ENCODE results near the gene PEX14.
"Not testable (repeated sequence)": the region's sequence is repeated elsewhere in the genome, so short reads cannot be mapped to it uniquely, and the experiment has no call there.

The PEX14 gene

DNA sequence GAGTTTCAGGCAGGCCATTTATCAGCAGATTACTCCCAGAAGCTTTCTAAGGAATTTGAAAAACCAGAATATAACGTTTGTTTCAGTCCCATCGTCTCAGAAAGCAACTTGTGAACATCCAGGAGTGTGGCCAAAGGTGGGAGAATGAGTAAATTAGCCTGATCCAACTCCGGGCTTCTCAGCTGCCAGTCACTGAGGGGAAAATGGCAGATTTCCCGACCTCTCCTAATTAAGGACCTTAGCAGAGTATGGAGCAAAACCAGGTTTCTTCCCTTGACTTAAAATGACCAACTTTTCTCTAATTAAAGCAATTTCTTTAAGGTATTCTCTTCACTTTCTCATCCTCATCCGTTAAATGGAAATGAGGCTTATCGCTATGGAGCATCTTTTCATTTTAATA lies 23.9 kb upstream of the PEX14 start:
- DNase-seq: no peak

DNA sequence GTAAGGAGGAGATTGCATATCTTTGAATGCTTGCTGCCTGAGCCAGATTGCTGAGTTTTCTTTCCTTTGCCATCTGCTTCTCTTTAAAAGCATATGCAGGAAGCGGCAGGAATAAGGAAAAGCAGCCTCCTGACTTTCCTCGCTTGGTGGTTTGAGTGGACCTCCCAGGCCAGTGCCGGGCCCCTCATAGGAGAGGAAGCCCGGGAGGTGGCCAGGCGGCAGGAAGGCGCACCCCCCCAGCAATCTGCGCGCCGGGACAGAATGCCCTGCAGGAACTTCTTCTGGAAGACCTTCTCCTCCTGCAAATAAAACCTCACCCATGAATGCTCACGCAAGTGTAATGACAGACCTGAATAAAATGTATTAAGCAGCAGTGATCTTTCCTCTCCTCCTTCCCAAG lies 23.5 kb upstream of the PEX14 start:
- no peak for DNase-seq

DNA sequence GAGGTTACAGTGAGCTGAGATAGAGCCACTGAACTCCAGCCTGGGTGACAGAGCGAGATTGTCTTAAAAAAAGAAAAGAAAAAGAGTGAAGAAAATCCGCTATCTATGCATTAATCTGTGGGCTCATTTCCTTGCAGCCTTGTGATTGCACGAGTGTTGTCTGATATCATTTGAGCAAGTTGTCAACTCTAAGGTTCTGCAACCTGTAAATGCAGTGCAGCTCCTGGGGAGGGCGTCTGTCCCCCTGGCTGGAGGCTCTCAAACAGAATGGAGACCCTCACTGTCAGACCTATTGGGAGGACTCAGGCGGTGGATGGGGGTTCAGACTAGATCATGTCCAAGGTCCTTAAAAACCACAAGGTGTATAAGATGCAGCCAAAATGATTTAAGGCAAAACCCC lies 18.7 kb upstream of the PEX14 start:
- DNase-seq: no peak

- no peak for DNase-seq
These were observed 18.1 kb upstream of the PEX14 start for GRCh38 chr1:10456661-10457060.

DNA sequence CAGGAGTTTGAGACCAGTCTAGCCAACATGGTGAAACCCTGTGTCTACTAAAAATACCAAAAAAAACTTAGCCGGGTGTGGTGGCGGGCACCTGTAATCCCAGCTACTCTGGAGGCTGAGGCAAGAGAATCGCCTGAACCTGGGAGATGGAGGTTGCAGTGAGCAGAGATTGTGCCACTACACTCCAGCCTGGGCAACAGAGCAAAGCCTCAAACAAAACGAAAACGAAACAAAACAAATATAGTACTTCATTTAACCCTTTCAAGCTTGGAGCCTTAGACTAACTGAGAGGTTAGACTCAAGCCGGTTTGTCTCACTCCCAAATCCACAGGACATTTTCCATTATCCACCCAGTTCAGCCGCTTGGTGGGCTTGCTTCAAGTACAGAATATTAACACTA lies 17.3 kb upstream of the PEX14 start:
- DNase-seq: not testable (repeated sequence)

DNA sequence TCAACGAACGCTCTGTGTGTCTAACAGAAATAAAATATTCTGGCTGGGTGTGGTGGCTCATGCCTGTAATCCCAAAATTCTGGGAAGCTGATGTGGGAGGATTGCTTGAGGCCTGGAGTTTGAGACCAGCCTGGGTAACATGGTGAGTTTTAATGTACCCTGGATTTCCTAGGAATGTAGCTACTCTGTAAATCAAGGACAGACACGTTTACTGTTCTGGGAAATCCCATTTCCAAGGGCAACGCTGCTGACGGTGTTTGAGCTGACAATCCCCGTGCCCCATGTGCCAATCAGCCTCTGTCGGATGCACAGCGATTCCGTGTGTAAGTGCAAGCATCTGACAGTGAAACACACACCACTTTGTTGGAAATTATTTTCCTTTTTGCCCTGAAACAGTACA lies 16.9 kb upstream of the PEX14 start:
- no peak for DNase-seq

DNA sequence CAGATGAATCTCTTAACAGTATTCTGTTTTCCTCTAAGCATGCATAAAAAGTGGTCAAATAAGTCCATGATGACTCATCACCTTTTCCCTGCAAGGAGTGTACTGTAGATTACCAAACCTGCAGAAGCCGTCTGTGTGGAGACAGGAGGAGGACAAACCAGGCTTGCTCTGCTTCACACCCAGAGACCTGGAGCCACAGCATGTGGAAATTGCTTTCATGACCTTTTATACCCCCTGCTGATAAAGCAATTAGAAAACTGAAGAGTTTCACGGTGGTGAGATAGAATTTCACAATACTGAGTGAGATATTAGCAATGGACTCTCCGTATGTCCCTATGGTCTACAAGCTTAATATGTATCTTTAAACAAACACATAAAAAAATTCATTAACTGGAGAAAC lies 15.6 kb upstream of the PEX14 start:
- no peak for DNase-seq

DNA sequence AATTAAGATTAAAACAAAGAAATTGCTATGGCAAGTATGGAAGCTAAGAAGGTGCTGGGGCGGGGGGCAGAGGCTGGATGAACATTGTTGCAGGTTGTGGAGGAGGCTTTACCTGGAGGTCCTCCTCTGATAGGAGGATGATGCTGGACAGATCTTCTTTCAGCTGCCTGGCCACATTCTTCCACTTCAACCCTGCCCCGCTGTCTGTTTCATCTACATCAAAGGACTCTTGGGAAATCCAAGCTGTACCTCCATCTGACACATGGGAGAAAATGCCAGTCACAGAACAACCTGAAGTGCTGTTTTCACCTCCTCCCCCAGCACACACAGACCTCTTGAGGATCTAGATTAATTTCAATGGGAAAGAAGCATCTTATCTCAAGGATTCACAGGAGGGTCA lies 7.7 kb upstream of the PEX14 start:
- no peak for DNase-seq

GRCh38 chr1:10470043-10470442 lies 4.7 kb upstream of the PEX14 start:
- DNase-seq: no peak

DNA sequence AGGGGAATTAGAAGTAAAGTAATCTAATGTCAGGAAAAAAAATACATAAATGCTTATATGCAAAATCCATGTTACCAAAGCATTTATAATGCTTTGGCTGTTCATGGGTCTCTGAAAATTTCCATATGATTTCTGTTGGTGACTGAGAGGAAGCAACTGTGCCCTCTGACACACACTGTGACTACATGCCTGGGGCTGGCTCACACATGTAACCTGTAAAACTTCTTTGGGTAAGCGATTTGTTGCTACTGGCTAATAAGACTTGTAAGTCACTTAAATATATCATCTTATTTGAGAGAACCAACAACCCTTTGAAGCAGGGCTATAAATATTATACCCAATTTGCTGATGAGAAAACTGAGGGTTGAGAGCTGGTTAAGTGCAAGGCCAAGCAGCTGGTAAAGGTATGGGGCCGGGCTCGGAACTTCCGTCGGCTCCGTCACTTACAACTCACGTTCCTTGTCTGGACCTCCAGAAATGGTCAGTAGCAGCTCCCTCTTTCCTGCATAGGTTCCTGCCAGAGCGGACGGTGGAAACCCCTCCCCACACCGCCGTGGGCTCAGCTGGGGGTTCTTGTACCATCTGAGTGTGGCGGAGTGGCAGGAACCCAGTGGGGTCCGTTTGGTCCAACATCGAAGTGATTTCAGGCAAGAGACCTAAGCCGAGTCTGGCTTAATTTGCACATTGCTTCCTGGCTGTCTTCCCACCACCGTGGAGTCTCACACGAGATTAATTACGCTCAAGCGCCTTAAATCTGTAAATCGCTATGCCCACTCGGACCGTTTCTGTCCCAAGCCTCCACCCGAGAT lies 3.1 kb upstream of the PEX14 start:
- no peak for DNase-seq

GRCh38 chr1:10472220-10473144 lies 2.3 kb upstream of the PEX14 start, which contains the start of gene DFFA:
DFFA (minus strand) TSS chr1:10472529; CDS start chr1:10472458, 71 bp downstream.
- DNase-seq: peak; percentile 89

GRCh38 chr1:10473145-10473765 lies 1.5 kb upstream of the PEX14 start:
- DNase-seq: no peak

DNA sequence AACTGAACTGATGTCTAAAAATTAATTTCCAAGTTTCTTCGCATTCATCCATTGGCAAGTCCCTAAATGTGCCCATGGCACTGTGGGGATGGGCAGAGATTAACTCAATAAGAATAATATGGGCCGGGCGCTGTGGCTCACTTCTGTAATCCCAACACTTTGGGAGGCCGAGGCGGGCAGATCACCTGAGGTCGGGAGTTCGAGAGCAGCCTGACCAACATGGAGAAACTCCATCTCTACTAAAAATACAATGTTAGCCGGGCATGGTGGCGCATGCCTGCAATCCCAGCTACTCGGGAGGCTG lies 489 bp upstream of the PEX14 start:
- not testable (repeated sequence) for DNase-seq

DNA sequence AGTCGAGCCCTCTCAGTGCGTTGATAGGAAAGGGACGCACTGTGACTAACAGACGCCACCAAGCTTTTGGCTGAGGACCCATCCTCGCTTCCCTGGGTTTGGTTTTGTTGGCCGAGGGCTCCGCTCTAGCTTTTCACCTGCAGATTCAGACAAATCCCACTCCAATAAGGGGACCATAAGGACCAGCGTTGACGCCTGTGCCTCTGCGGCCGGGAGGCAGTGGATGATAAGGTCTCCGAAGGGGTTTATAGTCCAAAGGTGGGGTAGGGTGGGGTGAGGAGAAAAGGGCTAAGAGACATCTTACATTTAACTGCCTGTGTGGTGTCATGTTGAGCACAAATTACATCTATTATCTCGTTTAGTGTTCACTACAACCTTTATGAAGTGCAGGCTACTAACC lies 760 bp downstream of the PEX14 start:
- no peak for DNase-seq

- no peak for DNase-seq
These were observed 4.5 kb downstream of the PEX14 start for GRCh38 chr1:10479296-10479695.

- DNase-seq: no peak
These were observed 5.9 kb downstream of the PEX14 start for GRCh38 chr1:10480614-10481013.

DNA sequence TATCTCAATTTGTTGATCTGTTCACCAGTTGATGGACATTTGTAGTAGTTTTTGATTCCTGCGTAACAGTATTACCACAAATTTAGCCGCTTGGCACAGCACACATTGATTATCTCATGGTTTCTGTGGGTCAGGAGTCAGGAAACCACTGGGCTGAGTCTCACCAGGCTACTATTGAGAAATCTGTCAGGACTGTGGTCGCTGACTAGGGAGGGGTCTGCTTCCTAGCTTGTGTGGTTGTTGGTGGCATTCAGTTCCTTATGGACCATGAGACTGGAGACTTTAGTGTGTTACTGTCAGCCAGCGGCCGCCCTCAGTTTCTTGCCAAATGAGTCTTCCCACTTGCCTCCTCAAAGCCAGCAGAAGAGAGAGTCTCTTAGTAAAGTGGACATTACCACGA lies 9.8 kb downstream of the PEX14 start:
- DNase-seq: no peak

- no peak for DNase-seq
These were observed 14.7 kb downstream of the PEX14 start for GRCh38 chr1:10489291-10490055.

DNA sequence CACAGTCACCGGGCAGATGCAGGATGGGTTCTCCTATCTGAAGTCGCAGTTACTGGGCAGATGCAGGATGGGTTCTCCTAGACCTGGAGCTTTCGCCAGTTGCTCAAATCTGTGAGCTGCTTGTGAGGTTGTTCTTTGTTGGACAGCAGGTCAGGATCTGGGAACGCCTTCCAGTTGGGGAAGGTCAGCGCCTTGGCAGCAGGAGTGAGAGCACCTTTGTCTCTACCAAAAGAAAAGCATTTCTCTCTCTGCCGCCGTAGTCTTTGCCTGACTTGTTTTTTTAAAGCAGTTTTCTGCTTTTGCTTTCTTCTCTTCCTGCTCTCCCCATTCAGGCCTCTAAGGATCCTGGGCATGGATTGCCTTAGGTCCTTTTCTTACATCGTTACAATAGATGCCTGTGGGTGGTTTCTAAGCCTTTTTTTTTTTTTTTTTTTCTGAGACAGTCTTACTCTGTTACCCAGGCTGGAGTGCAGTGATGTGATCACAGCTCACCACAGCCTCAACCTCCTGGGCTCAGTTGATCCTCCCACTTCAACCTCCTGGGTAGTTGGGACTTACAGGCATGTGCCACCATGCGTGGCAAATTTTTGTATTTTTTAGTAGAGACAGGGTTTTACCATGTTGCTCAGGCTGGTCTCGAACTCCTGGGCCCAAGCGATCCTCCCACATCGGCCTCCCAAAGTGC lies 15.7 kb downstream of the PEX14 start:
- no peak for DNase-seq

- no peak for DNase-seq
These were observed 19.6 kb downstream of the PEX14 start for GRCh38 chr1:10494418-10494753.

DNA sequence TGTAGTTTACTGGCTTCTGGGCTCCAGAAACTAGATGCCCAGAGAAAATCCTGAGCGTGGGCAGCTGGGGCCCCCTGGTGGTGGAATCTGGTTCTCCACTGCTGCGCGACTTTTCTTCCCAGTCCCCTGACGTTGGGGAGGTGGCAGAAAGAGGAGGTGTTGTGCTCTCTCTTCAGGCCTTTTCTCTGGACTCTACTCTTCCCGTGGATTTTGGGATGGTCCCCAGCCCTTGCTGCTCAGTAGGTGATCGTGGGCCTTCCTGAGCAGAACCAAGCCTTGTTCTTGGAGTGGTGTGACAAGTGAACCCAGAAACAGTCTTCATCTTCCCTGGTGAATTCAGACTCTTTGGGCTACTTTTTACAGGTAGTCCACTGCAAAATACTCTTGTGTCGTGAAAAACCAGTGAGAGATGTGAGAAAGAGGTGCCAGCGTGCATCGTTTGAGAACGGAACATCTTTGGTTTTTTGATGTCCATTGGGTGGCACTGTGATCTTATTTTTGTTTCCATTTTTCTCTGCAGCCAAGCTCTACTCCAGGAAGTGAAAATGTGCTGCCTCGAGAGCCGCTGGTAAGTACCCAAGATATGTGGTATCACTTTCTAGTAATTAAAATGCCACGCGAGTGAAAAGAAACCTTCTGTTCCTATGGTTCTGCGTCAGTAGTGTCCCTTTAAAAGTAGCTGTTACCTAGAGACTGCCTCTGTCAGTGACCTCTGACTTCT lies 20.2 kb downstream of the PEX14 start:
- DNase-seq: peak; percentile 79

- no peak for DNase-seq
These were observed 20.7 kb downstream of the PEX14 start for GRCh38 chr1:10495475-10495817.

All from stimulated activated CD4-positive, alpha-beta T cell treated with anti-CD3 and anti-CD28 coated beads, Interleukin-4, amount 100 ng/mL, for 1 hour (primary cell).